ENCODE measurements around the gene PRLR.
A peak's percentile ranks its signal among the peaks of the same experiment; 100 is the strongest.
"Not testable (repeated sequence)": the region's sequence is repeated elsewhere in the genome, so short reads cannot be mapped to it uniquely, and the experiment has no call there.

PRLR gene

DNA sequence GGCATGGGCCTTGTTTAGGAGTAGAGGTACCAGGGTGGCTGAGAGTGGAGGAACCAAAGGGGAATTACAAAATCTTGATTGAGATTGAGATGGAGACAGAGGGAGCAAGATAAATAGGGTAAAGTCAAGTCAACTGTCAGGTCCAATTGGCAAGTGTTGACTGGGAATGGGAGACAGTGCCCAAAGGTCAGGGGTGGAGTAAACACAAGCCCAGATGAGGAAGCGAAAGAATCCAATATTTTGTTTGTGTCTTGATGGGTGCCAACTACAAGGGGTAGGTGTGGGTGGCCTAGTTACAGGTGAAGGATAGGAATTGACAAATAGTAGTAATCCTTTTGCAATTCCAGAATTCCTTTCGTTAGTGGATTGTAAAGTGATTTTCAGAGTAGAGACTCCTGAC, 107.5 kb downstream of the PRLR start:
- DNase-seq: no peak

DNA sequence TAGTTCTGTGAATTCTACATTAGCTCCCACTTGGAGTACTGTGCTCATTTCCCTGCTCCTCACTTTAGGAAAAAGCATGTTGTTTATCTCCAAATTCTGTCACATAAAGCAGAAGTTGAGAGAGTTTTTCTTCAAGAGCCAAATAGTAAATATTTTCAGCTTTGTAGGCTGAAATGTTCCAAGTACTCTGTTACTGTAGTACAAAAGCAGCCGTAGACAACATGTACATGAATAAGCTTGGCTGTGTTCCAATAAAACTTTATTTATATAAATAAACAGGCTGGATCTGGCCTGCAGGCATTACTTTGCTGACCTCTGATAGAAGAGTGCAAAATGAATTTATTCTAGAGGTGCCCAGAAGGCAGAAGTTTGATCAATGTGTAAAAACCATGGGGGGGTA, 109.6 kb downstream of the PRLR start:
- DNase-seq: no peak

DNA sequence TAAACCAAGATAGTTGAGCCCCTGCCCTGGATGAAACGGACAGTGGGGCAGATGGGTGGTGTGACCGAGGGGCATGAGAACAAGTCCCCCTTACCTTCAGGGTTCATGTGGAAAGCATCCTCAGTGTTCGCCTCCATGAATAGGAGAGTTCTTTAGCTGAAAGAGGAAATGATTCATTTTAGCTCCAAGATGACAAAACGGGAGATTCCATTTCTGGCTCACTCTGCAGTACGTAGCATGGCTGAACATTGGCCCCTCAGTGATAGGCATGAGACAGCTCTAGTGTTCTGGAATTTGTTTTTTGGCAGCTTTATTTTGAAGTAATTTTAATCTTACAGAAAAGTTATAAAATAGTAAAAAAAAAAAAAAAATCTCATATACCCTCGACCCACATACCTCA, 112.3 kb downstream of the PRLR start:
- DNase-seq: no peak

DNA sequence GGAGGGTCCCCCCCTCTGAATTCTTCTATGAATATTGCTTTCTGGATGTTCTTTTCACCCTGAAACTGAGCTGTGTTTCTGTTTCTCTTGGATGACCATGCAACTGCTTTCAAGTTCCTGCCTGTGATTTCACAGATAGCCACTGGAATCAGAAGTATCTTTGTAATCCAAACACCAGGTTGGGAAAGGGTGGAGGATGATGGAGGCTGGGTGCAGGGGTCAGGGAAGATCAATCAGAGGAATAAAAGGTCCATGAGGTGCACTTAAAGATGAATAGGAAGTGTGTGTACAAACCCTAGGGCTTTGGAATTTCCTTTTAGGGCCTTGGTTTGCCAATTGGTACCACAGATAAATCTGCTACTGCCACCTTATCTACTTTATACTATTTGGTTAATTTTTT, 114.4 kb downstream of the PRLR start:
- DNase-seq: no peak

DNA sequence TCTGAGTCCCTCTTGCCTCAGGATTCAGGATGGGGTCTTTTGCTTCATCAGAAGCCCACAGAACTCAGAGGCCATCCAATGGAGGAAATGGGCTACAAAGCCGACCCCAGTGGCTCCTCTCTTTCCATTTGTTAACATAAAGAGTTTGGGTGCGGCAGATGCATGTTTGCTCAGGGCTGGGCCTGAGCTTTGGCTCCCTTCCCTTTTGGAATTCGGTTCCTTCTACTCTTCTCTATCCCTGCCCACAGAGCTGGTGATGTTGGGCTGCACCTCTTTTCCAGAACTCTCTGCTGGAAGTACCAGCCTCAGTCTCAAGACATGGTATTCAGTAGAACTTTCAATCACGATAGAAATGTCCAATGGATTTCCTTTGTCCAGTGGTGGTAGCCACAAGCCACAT, 115.6 kb downstream of the PRLR start:
- DNase-seq: no peak

DNA sequence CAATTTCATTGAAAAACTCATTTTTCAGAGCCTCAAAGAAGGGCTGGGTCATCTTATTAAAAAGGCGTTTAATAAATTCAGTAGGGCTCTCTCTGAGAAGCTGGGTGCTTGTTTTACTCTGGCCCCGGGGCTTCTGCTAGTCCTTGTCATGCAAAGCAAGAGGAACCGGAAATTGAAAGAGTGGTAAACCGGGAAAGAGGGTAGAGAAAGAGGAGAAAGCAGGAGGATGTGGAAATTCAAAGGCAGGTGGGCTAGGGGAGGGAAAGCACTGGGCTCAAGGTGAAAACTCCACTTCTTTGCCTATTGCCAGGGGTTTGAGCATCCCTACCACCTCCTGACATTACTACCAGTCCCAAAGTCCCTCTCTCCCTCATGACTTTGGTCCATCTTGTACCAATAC, 118.0 kb downstream of the PRLR start:
- DNase-seq: no peak

DNA sequence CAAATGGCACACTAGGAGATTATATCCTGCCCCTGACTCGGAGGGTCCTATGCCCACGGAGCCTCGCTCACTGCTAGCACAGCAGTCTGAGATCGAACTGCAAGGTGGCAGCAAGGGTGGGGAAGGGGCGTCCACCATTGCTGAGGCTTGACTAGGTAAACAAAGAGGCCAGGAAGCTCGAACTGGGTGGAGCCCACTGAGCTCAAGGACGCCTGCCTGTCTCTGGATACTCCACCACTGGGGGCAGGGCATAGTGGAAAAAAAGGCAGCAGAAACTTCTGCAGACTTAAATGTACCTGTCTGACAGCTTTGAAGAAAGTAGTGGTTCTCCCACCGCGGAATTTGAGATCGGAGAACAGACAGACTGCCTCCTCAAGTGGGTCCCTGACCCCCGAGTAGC, 125.7 kb downstream of the PRLR start:
- DNase-seq: not testable (repeated sequence)

DNA sequence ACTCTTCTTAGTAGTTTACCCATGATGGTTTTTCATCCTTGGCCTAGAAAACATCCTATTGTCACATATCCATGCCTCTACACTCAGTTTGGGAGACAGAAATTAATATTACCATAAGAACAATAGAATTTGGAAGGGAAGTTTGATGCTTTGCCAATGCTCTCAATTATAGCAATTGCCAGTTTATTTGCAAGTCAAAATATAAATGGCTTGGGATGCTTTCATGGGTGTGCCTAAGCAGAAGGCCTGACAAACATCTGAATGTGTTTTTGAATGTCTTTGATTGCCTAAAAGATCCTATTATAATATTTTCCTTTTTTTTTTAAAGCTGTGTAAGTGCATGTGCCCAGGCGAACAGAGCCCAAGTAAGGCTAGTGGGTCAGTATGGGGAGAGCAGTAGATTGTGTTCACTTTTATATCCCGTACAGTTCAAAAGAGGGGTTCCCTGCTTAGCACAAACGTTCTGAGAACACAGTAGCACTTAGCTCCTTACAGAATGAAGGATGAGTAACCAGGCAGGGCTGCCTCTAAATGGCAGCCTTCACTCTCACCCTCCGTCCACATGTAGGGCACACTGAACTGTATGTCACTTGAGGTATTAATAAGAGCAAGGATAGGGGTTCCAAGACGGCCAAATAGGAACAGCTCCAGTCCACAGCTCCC, 126.5 kb downstream of the PRLR start:
- no peak for DNase-seq

DNA sequence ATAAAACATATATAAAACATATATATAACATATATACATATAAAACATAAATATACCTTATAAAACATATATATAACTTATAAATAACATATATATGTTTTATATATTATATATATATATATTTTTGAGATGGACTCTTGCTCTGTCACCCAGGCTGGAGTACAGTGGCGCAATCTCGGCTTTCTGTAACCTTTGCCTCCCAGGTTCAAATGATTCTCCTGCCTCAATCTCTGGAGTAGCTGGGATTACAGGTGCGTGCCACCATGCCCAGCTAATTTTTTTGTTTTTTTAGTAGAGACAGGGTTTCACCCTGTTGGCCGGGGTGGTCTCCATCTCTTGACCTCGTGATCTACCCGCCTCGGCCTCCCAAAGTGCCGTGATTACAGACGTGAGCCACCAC, 128.6 kb downstream of the PRLR start:
- DNase-seq: not testable (repeated sequence)

DNA sequence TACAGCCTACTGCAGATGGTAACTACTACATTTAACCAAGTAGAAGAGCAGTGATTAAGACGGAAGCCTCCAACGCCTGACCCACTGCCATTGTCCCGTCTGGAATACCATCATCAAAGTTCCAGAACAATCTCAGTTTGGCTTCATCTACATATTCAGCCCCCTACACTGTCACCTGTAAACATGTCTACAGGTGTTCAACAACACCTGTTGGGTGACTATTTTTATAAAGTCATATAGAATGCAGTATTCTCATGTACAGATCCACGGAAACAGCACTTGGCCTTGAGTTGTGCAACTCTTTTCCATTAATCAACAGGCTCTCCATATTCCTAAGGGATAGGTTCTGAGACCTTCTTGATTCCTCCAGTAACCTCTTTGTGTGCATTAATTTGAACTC, 129.3 kb downstream of the PRLR start:
- DNase-seq: no peak

DNA sequence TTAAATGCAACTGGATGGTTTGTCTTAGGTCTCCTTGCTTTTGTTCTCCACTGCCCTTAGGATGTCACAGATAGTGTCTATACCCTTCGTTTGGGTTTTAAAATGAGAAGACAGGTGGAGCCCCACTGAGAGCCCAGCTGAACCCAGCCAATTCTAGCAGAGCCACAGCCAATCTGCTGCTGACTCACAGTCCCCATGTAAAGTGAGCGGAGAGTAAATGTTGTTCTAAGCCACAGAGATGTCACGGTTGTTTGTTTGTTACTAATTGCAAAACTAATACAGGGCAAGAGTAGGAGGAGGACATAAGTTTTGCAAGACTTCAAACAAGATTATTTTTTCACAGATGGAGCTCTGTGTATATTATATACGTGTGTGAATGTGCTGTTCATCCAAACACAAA, 132.1 kb downstream of the PRLR start:
- no peak for DNase-seq

DNA sequence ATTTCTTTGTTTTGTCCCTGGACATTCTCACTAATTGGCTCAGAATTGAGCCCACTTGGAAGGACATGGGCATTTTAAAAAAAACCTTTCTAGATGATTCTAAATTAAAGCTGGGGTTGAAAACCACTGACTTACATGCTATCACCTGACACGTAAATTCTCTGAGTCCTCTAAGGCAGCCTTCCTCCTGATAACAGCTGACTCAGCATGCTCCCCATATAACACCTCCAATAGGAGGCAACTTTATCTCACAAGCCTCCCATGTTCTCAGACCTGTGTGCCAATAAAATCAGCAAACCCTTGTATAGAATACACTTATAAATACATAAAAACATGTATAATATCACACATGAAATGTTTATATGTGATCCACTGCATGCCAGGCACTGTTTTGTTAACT, 133.4 kb downstream of the PRLR start:
- DNase-seq: no peak

DNA sequence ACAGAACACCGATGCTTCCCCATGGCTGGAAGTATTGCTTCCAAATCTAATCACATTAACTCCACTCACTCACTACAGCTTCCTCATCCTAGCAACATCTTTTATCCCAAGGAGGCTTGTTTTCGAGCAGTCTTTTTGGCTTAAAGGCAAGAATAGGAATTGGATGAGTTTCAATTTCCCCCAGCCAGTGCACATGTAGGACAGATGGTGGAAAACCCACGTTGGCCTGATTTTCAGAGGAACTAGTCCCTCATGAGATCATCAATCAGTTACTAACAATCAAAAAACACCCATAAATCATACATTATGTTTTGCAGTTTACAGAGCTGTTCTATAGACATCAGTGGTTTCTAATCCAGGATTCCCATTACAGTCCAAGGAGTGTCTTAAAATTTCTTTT, 134.1 kb downstream of the PRLR start:
- DNase-seq: no peak

DNA sequence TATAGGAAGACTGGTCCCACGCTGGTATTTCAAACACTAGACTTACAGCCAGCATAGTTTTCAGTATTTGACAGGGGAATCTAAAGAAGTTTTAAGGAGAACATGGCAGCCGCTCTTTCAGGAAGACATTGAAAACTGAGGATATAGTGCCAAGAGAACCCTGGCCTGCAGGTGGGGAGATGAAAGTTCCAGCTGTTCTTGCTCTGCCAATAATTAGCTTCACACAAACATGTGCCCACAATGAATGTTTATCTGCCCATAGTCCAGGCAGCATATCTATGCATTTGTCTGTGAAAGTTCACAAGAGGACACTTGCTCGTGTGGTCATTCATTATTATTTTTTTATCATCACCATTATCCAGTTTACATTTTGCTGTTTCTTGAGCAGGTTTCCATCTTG, 134.9 kb downstream of the PRLR start:
- DNase-seq: no peak

DNA sequence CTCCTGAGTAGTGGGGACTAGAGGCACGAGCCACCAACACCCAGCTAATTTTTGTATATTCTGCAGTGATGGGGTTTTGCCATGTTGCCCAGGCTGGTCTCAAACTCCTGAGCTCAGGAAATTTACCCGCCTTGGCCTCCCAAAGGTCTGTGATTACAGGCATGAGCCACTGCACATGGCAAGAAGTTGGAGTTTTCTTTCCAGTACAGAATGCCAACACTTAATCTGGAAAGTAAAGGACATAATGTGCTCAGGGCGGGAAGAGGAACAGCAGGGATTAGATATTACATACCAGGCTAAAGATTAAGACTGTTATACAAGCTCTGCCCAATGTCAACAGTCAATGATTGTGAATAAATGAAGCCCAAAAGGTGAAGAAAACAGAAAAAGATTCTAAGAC, 135.3 kb downstream of the PRLR start:
- no peak for DNase-seq

DNA sequence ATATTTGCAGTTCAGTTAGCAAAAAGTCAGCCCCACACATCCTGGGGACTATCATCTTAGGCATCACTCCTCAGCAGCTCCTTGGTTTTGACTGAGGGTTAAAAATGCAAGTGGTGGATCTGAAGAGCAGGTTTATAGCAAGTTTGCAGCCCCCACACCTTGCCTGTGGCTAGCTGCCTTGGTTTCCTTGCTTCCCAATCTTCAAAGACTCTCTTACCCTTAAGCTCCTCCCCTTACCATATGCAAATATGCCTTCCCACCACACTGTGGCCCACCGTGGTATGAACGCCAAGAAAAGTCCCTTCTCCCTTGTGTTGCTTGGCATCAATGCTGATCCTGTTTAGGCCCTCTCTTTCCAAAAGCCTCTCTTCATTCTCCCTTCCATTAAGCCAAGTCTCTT, 137.6 kb downstream of the PRLR start:
- no peak for DNase-seq

DNA sequence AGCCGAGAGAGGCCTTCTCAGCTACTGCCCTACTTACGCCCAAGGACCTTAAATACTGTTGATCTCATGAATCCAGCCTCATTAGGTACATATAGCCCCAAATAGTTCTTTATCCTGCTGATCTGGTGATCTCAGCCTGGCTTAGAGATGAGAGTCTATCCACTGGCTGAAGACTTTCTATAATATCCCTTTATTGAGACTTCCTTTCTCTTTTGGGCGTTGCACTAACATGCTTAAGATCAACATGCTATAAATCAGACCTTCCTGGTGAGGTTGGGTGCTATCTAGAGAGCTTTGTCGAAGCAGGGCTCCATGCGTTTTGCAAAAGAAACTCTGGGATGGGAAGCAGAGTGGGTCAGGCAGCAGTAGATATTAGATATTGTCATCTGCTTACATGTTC, 138.6 kb downstream of the PRLR start:
- DNase-seq: no peak

DNA sequence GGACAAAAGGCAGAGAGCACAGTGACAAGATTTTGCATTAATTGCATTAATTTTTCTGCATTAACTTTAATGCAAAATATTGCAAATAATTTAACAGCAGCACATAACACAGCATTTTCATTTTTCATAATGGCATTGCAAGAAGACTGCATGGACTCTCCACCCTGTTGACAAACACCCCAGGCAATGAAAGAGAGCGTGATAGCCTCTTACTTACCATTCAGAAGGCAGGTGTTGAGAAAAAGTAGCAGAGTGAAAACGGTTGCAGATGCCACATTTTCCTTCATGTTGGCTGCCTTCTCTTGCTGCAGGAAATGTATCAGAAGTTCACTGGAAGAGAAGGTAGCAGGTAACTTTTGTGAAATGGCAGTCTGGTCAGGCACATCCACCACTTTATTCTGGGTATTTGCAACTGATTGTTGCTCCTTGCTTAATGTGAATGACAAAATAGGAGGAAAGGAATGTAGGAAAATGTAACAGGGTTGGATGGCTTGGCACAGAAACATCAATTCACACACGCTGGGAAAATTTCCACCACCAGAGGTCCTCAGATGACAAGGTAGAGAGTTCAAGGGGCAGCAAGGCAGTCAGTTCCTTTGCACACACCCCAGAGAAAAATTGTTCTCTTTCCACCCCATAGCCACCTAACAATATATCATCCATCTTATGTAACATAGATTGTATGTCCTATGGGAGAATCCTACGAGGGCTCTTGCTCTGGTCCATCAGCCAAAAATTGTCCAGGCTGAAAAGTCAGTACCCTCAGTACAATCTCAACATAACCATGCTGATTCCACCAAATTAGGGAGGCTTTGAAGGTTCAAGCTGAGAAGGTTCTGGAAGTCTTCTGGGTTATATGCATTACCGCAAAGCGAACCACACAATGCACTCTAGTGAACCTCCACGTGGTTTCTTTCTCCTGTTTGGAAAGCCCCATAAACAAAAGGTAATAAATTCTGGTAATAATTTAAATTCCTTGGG, 140.7 kb downstream of the PRLR start:
- peak; percentile 75 for DNase-seq

DNA sequence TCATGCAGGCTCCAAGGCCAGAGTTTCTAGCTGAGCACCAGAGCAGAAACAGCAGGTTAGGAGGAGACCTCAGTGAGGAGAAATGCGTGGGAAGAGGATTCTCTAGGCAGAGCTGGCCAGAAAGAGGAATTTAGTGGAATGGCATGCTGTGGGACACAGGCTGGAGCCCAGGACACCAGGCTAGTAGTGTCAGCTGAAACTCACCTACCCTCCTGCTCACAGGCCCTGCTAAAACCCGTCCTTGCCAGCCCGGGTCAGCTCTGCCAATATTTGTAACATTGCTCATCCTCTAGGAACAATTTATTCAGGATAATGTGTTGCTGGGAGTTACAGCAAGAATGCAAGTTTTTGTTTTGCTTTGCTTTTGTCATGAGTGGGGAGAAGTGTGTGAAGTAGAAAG, 142.3 kb downstream of the PRLR start:
- DNase-seq: no peak

DNA sequence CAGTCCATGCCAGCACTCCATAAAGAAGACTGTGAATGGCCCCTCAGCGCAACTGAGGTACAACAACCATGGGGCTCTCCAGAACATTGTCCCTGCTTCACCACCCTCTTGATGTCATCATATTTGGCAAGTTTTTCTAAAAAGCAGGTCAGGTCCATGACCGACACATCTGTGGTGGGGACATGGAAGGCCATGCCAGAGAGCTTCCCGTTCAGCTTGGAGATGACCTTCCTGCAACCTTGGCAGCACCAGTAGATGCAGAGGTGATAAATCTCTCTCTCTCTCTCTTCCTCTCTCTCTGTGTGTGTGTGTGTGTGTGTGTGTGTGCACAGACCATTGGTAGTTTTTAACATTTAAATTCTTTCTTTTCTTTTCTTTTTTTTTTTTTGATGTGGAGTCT, 147.1 kb downstream of the PRLR start:
- DNase-seq: no peak

DNA sequence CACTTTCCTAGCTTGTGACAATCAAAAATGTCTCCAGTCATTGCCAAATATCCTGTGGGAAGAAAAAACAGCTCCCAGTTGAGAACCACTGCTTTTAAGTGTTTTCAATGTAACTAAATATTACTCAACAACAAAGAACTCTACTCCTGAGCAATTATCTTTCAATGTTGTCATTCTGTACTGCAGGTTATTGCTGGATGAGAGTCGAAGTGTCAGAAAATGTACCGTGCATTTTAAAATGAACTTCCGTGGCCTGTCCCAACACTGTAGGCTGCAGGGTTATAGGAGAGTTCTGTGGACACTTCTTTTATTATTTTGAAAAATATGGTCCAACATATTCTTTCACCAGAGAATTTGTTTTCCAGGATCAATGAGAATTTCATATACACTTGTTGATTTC, 147.8 kb downstream of the PRLR start:
- DNase-seq: no peak

DNA sequence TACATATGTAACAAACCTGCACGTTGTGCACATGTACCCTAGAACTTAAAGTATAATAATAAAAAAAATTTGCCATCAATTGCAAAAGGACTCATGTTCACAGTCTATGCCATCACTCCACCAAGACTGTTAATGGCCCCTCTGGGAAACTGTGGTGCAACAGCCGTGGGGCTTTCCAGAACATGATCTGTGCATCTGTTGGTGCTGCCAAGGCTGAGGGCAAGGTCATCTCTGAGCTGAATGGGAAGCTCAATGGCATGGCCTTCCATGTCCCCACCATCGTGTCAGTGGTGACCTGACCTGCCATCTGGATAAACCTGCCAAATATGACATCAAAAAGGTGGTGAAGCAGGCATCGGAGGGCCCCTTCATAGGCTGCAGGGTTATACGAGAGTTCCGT, 149.2 kb downstream of the PRLR start:
- DNase-seq: no peak

DNA sequence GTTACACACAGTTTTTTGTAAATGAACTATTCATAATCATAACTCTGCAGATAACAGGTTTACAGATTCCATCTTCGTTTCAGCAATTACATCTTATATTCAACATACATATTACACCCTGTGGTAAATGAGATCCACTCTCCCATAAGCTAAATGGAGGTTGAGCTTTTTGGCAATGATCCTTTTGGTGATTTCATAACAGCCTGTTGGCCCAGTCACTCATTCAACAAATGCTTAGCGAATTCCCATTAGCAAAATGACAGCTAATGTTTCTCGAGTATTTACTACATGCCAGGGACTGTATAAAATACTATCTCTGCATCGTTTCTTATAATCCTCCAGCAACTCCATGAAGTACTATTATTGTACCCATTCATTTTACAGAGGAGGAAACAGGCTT, 157.1 kb downstream of the PRLR start:
- no peak for DNase-seq

DNA sequence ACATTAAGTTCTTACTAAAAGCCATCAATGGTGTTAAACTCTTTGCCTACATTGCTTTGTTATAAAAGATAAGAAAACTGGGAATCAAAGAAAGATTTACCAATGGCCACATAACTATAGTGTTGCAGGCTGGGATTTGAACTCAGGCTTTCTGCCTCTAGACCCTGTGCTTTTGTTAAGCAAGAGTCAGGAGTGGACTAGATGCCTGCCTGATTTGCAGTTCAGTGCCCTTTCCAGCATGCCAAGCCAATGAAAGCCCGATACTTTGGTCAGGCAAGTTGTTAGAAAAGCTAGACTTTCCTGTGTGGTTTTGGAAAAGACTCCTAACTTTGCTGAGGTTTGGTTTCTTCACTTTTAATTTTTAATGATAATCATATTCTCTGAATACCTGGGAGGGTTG, 161.1 kb downstream of the PRLR start:
- no peak for DNase-seq

DNA sequence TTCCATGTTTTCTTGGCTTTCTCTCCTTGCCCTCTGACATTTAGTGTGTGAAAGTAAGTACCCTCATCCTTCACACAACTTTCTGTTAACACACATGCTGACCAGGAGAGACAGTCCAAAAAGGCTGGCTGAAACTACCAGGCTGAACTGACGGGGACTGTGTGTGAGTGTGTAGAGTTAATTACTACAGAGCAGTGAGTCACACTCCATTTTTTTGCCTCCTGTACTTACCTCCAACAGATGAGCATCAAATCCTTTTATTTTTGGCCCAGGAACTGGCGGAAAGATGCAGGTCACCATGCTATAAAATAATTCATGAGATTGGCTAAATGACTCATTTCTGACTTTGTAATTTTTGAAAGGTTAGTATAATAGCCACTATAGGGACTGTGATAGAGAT, 162.3 kb downstream of the PRLR start:
- DNase-seq: no peak

Measured in OCI-M1 (cell line).